GM12801 (cell line): Measurements from ENCODE around the gene ZFYVE9.

Source experiments
- TF ChIP-seq, protein P1 (sequence below): IDR thresholded peaks from one replicate; pipeline ENCODE4 v1.5.1; 2011; ENCODE audit warnings: control low read depth; ENCODE audit not compliant: insufficient read length; ENCODE audit errors: extremely low read depth

The ZFYVE9 gene

DNA sequence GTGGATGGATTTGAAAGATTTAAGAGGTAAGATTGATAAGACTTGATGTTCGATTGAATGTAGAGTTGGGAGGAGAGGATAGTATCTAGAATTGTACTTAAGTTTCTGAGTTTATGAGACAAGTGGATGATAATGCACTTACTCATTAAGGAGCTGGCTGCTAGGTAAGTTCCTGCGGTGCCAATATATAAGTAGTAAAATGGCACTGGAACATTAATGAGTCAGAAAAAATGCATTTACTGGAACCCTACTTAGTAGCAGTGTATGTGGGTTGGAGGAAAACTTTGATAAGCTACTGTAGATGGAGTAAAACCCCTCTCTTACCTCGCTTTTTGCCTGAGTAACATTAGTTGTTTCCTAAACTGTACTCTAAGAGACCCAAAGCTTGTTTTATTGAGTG, 68.2 kb downstream of the ZFYVE9 start:
- TF ChIP-seq, protein P1, sequence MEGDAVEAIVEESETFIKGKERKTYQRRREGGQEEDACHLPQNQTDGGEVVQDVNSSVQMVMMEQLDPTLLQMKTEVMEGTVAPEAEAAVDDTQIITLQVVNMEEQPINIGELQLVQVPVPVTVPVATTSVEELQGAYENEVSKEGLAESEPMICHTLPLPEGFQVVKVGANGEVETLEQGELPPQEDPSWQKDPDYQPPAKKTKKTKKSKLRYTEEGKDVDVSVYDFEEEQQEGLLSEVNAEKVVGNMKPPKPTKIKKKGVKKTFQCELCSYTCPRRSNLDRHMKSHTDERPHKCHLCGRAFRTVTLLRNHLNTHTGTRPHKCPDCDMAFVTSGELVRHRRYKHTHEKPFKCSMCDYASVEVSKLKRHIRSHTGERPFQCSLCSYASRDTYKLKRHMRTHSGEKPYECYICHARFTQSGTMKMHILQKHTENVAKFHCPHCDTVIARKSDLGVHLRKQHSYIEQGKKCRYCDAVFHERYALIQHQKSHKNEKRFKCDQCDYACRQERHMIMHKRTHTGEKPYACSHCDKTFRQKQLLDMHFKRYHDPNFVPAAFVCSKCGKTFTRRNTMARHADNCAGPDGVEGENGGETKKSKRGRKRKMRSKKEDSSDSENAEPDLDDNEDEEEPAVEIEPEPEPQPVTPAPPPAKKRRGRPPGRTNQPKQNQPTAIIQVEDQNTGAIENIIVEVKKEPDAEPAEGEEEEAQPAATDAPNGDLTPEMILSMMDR, result no peak

DNA sequence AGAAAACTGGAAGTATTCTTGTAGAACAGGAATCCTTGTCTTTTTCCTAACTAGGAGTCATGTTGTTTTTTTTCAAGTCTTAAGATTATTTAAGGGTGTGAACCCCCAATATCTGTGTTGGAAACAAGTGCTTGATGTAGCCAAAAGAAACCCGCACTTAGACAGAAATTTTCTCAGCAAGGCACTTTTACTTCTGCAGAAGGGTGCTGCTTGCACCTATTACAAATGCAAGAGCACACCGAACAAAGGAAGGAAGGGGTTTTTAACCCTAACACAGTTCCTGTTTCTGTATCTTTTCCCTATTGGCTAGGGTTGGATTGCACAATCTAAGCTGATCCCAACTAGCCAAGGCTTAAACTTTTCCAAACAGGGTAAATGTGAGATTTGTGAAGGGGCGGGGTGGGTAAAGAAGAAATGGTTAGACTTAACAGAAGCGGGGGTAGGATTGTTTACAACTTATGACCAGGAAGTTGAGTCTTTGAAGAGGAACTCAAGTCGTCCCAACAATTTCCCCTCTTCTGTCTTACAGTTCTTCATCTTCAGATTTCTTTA, 75.1 kb downstream of the ZFYVE9 start:
- TF ChIP-seq, protein P1, result no peak

DNA sequence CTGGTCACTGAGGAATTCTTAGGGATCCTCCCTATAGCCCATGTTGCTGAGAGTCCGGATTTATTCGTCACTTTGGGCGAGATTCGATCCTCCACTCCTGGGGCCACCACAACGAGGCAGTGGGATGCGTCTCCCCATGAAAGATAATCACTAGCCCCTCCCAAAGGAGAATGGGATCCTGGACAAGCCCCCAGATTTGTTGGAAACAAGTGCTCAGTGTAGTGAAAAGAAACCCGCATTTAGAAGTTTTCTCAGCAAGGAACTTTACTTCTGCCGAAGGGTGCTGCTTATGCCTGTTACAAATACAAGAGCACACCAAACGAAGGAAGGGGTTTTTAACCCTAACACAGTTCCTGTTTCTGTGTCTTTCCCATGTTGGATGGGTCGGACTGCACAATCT, 83.3 kb downstream of the ZFYVE9 start:
- TF ChIP-seq, protein P1, result no peak

DNA sequence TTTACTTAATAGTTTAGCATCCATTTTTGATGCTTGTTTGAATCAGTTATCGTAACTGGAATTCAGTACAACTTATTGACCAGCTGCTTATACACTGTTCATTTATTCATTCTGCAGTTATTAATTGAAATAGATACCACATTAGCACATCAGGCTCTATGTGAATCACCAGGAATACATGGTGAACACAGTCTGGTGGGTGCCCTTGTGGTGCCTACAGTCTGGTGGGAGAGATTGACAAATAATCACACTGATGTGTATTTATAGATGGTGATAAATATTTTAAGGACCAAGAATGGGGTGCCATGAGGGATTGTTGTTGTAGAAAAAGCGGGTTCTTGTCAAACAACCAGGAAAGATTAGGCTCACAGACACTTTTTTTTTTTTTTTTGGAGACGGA, 87.6 kb downstream of the ZFYVE9 start:
- TF ChIP-seq, protein P1, result no peak

DNA sequence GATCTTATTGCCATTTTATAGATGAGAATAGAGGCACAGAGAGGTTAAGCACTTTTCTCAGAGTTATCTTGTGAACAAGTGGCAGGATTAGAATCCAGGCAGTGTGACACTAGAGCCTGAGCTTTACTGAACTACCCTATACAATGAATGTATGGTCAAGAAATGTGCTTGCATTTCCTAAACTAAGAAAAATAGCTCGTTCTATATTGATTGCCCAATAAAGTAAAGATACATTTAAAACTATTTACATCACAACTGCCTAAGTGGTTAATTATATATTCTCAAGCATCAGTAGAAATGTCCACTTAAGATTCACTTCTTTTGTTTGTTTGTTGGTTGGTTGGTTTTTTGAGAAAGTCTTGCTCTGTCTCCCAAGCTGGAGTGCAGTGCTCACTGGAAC, 91.6 kb downstream of the ZFYVE9 start:
- TF ChIP-seq, protein P1, result no peak

DNA sequence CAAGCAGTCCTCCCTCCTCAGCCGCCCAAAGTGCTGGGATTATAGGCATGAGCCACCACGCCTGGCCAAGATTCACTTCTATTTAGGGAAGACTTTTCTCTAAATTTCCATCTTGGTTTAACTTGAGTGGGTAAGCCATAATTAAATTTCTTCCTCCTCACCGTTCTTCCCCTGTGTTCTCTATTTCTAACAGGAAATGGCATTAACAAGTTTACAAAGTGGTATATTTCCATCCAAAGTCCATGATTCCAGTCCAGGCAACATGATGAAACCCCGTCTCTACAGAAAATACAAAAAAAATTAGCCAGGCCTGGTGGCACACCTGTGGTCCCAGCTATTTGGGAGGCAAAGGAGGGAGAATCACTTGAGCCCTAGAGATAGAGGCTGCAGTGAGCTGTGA, 92.1 kb downstream of the ZFYVE9 start:
- TF ChIP-seq, protein P1, result no peak

DNA sequence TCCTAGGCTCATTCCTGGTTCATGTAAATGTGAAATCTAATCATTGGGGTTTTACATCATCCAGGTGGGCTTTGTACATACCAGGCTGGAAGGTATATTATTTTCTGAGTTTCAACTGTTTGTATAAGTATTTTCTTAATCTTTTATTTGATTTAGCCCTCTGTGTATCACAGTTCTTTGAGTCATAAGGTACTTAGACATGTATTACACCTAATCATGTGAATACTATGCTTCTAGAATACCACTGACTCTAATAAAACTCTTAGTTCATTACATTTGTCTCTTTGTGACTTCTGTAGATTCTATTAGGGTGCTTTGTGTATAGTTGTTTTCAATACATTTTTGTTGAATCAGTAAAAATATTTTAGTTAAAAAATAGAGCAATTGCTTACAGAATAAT, 92.8 kb downstream of the ZFYVE9 start:
- TF ChIP-seq, protein P1, result no peak
